ENCODE results near the gene CLDN7. TPM values are rescaled to one million over a fixed set of nuclear protein-coding genes. Genes with fewer than 3 reads are reported as not detected.

Gene CLDN7
- total RNA-seq, 1 donor from 2014 or later, result 10.5 TPM

DNA sequence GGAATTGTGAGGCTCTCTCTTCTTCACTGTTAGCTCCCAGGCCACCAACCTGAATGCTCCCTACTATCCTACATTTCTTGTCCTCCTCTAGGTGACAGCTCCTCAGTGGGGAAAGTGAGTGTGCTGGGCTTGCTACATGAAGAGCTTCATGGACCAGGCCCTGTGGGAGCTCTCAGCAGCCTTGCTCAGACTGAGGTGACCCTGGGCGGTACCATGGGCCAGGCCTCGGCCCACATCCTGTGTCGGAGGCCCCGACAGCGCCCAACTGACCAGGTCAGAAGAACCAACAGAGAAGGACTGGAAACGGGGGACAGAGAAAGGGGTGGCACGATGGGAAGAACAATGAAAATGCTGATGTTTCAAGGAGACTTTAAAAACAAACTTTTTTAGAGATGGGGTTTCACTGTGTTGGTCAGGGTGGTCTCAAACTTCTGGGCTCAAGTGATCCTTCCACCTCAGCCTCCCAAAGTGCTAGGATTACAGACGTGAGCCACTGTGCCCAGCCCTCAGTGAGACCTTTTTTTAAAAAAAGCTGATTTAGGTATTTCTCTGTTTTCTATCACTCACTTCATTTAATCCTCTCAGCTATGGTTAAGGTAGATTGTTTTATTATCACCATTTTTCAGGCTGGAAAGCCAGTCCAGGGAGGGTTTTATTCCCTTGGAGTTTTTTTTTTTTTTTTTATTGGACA is 5.4 kb downstream of the CLDN7 start:
- Histone ChIP-seq H3K79me2 (ENCODE audit: insufficient read depth, low read length) (peaks cover 16% of the 10 kb centered on the region), H2AFZ (ENCODE audit: low read depth, low read length) (no peak overlapping the region), H3K27me3 (ENCODE audit: insufficient read depth, low read length) (peaks cover 3% of the 10 kb centered on the region), H3K36me3 (ENCODE audit: insufficient read depth, low read length) (peaks cover 11% of the 10 kb centered on the region), H4K20me1 (ENCODE audit: insufficient read depth, low read length) (no peaks in the 10 kb centered on the region), H3K27ac (ENCODE audit: low read depth, low read length) (no peak overlapping the region), H3K4me3 (ENCODE audit: insufficient read depth, low read depth, low read length) (no peak overlapping the region), H3K9me3 (ENCODE audit: insufficient read depth, low read depth, low read length) (no peaks in the 10 kb centered on the region), H3K4me1 (ENCODE audit: insufficient read depth, low read length) (peaks cover 10% of the 10 kb centered on the region), H3K9ac (ENCODE audit: low read length) (no peak overlapping the region), H3K4me2 (ENCODE audit: low read length) (no peak overlapping the region)
- H3K36me3 Mint-ChIP-seq (ENCODE audit: low read depth, unreplicated experiment), result peaks cover 15% of the 10 kb centered on the region
- peaks cover 2% of the 10 kb centered on the region for H3K27me3 Mint-ChIP-seq (ENCODE audit: low read depth, unreplicated experiment)
- H3K4me1 Mint-ChIP-seq (ENCODE audit: low read depth, unreplicated experiment), result peaks cover 10% of the 10 kb centered on the region
- FAIRE-seq (no peak), DNase-seq (ENCODE audit: low read depth) (no peak)
- H3K4me3 Mint-ChIP-seq (ENCODE audit: unreplicated experiment), result no peak overlapping the region
- H3K9me3 Mint-ChIP-seq (ENCODE audit: unreplicated experiment), result no peaks in the 10 kb centered on the region
- TF ChIP-seq, protein P1, sequence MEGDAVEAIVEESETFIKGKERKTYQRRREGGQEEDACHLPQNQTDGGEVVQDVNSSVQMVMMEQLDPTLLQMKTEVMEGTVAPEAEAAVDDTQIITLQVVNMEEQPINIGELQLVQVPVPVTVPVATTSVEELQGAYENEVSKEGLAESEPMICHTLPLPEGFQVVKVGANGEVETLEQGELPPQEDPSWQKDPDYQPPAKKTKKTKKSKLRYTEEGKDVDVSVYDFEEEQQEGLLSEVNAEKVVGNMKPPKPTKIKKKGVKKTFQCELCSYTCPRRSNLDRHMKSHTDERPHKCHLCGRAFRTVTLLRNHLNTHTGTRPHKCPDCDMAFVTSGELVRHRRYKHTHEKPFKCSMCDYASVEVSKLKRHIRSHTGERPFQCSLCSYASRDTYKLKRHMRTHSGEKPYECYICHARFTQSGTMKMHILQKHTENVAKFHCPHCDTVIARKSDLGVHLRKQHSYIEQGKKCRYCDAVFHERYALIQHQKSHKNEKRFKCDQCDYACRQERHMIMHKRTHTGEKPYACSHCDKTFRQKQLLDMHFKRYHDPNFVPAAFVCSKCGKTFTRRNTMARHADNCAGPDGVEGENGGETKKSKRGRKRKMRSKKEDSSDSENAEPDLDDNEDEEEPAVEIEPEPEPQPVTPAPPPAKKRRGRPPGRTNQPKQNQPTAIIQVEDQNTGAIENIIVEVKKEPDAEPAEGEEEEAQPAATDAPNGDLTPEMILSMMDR (IDR thresholded peaks at IDR 0.05; ENCODE audit: insufficient read depth, low read depth, low read length), result no peak
- TF ChIP-seq EZH2 (IDR thresholded peaks at IDR 0.05; ENCODE audit: insufficient read depth, low read length), result no peak
- H3K27ac Mint-ChIP-seq (ENCODE audit: unreplicated experiment), result no peak overlapping the region

DNA sequence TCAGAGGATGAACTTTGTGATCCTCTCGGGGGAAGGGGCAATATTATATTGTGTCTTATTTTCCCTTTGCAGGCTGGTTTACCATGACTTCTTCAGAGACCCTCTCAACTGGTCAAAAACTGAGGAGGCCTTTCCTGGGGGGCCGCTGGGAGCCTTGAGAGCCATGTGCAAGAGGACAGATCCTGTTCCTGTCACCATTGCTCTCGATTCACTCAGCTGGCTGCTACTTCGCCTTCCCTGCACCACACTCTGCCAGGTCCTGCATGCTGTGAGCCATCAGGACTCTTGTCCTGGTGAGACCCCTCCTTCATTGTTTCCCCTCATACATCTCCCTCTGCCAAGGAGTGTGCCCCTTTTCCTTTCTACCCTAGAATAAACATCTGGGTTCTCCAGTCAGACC is 7.8 kb downstream of the CLDN7 start:
- no peak for FAIRE-seq

More for the DNA sequence above, 7.8 kb downstream of the CLDN7 start:
- Histone ChIP-seq H3K4me3 (ENCODE audit: insufficient read depth, low read depth, low read length) (no peak overlapping the region), H3K36me3 (ENCODE audit: insufficient read depth, low read length) (peaks cover 11% of the 10 kb centered on the region), H4K20me1 (ENCODE audit: insufficient read depth, low read length) (peaks cover 12% of the 10 kb centered on the region), H3K79me2 (ENCODE audit: insufficient read depth, low read length) (peaks cover 35% of the 10 kb centered on the region), H3K27me3 (ENCODE audit: insufficient read depth, low read length) (no peaks in the 10 kb centered on the region), H3K9ac (ENCODE audit: low read length) (no peak overlapping the region), H3K27ac (ENCODE audit: low read depth, low read length) (no peak overlapping the region), H3K9me3 (ENCODE audit: insufficient read depth, low read depth, low read length) (no peaks in the 10 kb centered on the region), H3K4me1 (ENCODE audit: insufficient read depth, low read length) (peaks cover 15% of the 10 kb centered on the region), H2AFZ (ENCODE audit: low read depth, low read length) (no peak overlapping the region), H3K4me2 (ENCODE audit: low read length) (no peak overlapping the region)
- no peak overlapping the region for H3K4me3 Mint-ChIP-seq (ENCODE audit: unreplicated experiment)
- no peaks in the 10 kb centered on the region for H3K27me3 Mint-ChIP-seq (ENCODE audit: low read depth, unreplicated experiment)
- H3K36me3 Mint-ChIP-seq (ENCODE audit: low read depth, unreplicated experiment), result peaks cover 15% of the 10 kb centered on the region
- no peak for TF ChIP-seq EZH2 (IDR thresholded peaks at IDR 0.05; ENCODE audit: insufficient read depth, low read length)
- TF ChIP-seq, protein P1 (IDR thresholded peaks at IDR 0.05; ENCODE audit: insufficient read depth, low read depth, low read length), result no peak
- DNase-seq (ENCODE audit: low read depth), result no peak
- H3K27ac Mint-ChIP-seq (ENCODE audit: unreplicated experiment), result peak overlapping the region; percentile 18
- H3K4me1 Mint-ChIP-seq (ENCODE audit: low read depth, unreplicated experiment), result peaks cover 15% of the 10 kb centered on the region
- H3K9me3 Mint-ChIP-seq (ENCODE audit: unreplicated experiment), result no peaks in the 10 kb centered on the region
